CD14-positive monocyte (primary cell): ENCODE data around the gene TBC1D5. TPM values are rescaled to one million over a fixed set of nuclear protein-coding genes. Genes with fewer than 3 reads are reported as not detected.

Experiments used
- DNase-seq, 3 donors: peaks; one replicate each; pipeline ENCODE4 v3.0.0-alpha.2; 2011 to 2022
- H2AFZ ChIP-seq: 2 replicates; pipeline ENCODE4 v1.6.0; 2012; ENCODE audit warnings: mild to moderate bottlenecking, low read depth, low read length, inconsistent platforms; ENCODE audit not compliant: insufficient read depth, poor library complexity, severe bottlenecking
- H3K27ac ChIP-seq, 2 donors: 1 replicate in 1 of 2; 2 replicates in 1 of 2; pipeline ENCODE4 v1.5.1; 2012 to 2013; ENCODE audit warnings: low read length in 2 of 2, control low read depth in 1 of 2, inconsistent platforms in 1 of 2, low read depth in 1 of 2, mild to moderate bottlenecking in 1 of 2
- H3K27me3 ChIP-seq, 2 donors: one replicate each; pipeline versions ENCODE4 v1.6.0 to v1.6.1; 2011 to 2013; ENCODE audit warnings: low read length in 2 of 2; ENCODE audit not compliant: control insufficient read depth in 2 of 2, insufficient read depth in 2 of 2
- H3K36me3 ChIP-seq, 2 donors: replicated peaks in 1 of 2; 1 replicate in 1 of 2; 2 replicates in 1 of 2; pipeline versions ENCODE4 v1.5.1 to v1.6.1; 2012 to 2013; ENCODE audit warnings: low read length in 2 of 2, control low read depth in 1 of 2, inconsistent platforms in 1 of 2, mild to moderate bottlenecking in 1 of 2; ENCODE audit not compliant: insufficient read depth in 2 of 2, control insufficient read depth in 1 of 2
- H3K4me1 ChIP-seq, 2 donors: 1 replicate in 1 of 2; 2 replicates in 1 of 2; pipeline versions ENCODE4 v1.5.1 to v1.6.1; 2012 to 2013; ENCODE audit warnings: low read length in 2 of 2, control low read depth in 1 of 2, inconsistent platforms in 1 of 2, mild to moderate bottlenecking in 1 of 2, moderate library complexity in 1 of 2; ENCODE audit not compliant: insufficient read depth in 2 of 2, control insufficient read depth in 1 of 2
- H3K4me2 ChIP-seq: replicated peaks from 2 replicates; pipeline ENCODE3; 2012; ENCODE audit warnings: low read length, moderate library complexity, mild to moderate bottlenecking; ENCODE audit not compliant: poor library complexity, severe bottlenecking; ENCODE audit errors: extremely low read depth
- H3K4me3 ChIP-seq, 3 experiments: fragments of 200-600 bp in 1 of 3; sonication (generic) in 1 of 3; replicated peaks in 1 of 3; 1 replicate in 2 of 3; 2 replicates in 1 of 3; pipeline ENCODE4 v1.5.1; 2011 to 2013; ENCODE audit warnings: low read length in 3 of 3, mild to moderate bottlenecking in 3 of 3, control low read depth in 2 of 3, low read depth in 2 of 3, inconsistent platforms in 1 of 3, moderate library complexity in 1 of 3
- H3K79me2 ChIP-seq: 2 replicates; pipeline ENCODE4 v1.6.0; 2012; ENCODE audit warnings: mild to moderate bottlenecking, control low read depth, inconsistent platforms, low read length, moderate library complexity; ENCODE audit not compliant: insufficient read depth
- H3K9ac ChIP-seq: 2 replicates; pipeline ENCODE4 v1.6.0; 2017; ENCODE audit warnings: low read length, mild to moderate bottlenecking; ENCODE audit not compliant: insufficient read depth, poor library complexity, severe bottlenecking
- H3K9me3 ChIP-seq, 2 donors: replicated peaks in 1 of 2; 1 replicate in 1 of 2; 2 replicates in 1 of 2; pipeline versions ENCODE4 v1.5.1 to v1.6.1; 2012 to 2013; ENCODE audit warnings: low read length in 2 of 2, control low read depth in 1 of 2; ENCODE audit not compliant: control insufficient read depth in 1 of 2, insufficient read depth in 1 of 2
- H4K20me1 ChIP-seq: 2 replicates; pipeline ENCODE4 v1.6.0; 2012; ENCODE audit warnings: mild to moderate bottlenecking, low read length, control low read depth, moderate library complexity; ENCODE audit not compliant: insufficient read depth
- H3K27ac Mint-ChIP-seq, 7 donors: one replicate each; pipeline ENCODE4 v1.8.0; 2020; ENCODE audit warnings: mild to moderate bottlenecking in 7 of 7, mixed read lengths in 7 of 7, moderate library complexity in 6 of 7, inconsistent platforms in 2 of 7
- H3K27me3 Mint-ChIP-seq, 3 donors: one replicate each; pipeline ENCODE4 v1.8.0; 2021 to 2022; ENCODE audit warnings: low read depth in 3 of 3, mild to moderate bottlenecking in 3 of 3, mixed read lengths in 3 of 3, moderate library complexity in 3 of 3, inconsistent platforms in 1 of 3
- H3K36me3 Mint-ChIP-seq, 2 donors: one replicate each; pipeline ENCODE4 v1.8.0; 2020; ENCODE audit warnings: mixed read lengths in 2 of 2, inconsistent platforms in 1 of 2, mild to moderate bottlenecking in 1 of 2
- H3K4me1 Mint-ChIP-seq: one replicate; pipeline ENCODE4 v1.8.0; 2020; ENCODE audit warnings: mild to moderate bottlenecking, mixed read lengths
- H3K4me3 Mint-ChIP-seq, 2 donors: one replicate each; pipeline ENCODE4 v1.8.0; 2020; ENCODE audit warnings: mild to moderate bottlenecking in 2 of 2, mixed read lengths in 2 of 2, moderate library complexity in 1 of 2
- H3K9me3 Mint-ChIP-seq, 7 donors: one replicate each; pipeline ENCODE4 v1.8.0; 2020 to 2022; ENCODE audit warnings: mixed read lengths in 7 of 7, mild to moderate bottlenecking in 6 of 7, moderate library complexity in 6 of 7, inconsistent platforms in 2 of 7
- CTCF ChIP-seq: fragments of 200-600 bp; IDR thresholded peaks from one replicate; pipeline ENCODE4 v1.8.0; 2022; ENCODE audit warnings: antibody characterized with exemption, mild to moderate bottlenecking
- WGBS: methylation state at CpG from one replicate; pipeline ENCODE4 v1.1.5; 2013; ENCODE audit warnings: missing lambda C conversion rate; ENCODE audit not compliant: insufficient coverage; 5-methylcytosine and 5-hydroxymethylcytosine counted together
- intact Hi-C, 2 donors: fragments of 100-400 bp; cut with micrococcal nuclease; formaldehyde crosslinking; loops; one replicate each; pipeline versions ENCODE4 v1.15.0 to v1.15.1; 2023
- polyA plus RNA-seq, 3 donors: library from polyadenylated mRNA; depleted of rRNA in 1 of 3; unstranded in 2 of 3; stranded (reverse) in 1 of 3; fragments of 300-500 nt in 2 of 3; fragments of >200 nt in 1 of 3; fragmentation: Illumina TruSeq in 2 of 3; gene quantifications; 1 replicate in 2 of 3; 2 replicates in 1 of 3; pipeline ENCODE4 v1.2.3, GENCODE V29; 2012 to 2021

Gene TBC1D5
- polyA plus RNA-seq, 3 donors = 17.6 to 35.3 (median 21.0) TPM

- intact Hi-C loops = no loop called here
These were observed 54.9 kb downstream of the TBC1D5 start for GRCh38 chr3:17687566-17687965.

GRCh38 chr3:17686613-17687012, 55.8 kb downstream of the TBC1D5 start:
- Histone ChIP-seq H3K27me3 (no peaks in the 10 kb centered on the region), H3K4me2 (no peak overlapping the region), H3K9ac (no peak overlapping the region), H3K36me3 (no peaks in the 10 kb centered on the region), H3K4me3 (no peak overlapping the region), H3K4me1 (no peaks in the 10 kb centered on the region), H4K20me1 (peaks cover 33% of the 10 kb centered on the region), H3K9me3 (no peaks in the 10 kb centered on the region), H3K79me2 (peaks cover 73% of the 10 kb centered on the region), H2AFZ (no peak overlapping the region), H3K27ac (no peak overlapping the region)
- TF ChIP-seq CTCF = no peak
- no peak for DNase-seq
- no peak overlapping the region for H3K27ac Mint-ChIP-seq
- H3K36me3 Mint-ChIP-seq = peaks cover 3% of the 10 kb centered on the region in 2 donors
- H3K27me3 Mint-ChIP-seq = no peaks in the 10 kb centered on the region
- H3K4me3 Mint-ChIP-seq = no peak overlapping the region
- WGBS = no CpG with 5 or more reads among the region's 1 CpG
- intact Hi-C loops = no loop called here
- no peaks in the 10 kb centered on the region for H3K4me1 Mint-ChIP-seq
- H3K9me3 Mint-ChIP-seq = no peaks in the 10 kb centered on the region

More at GRCh38 chr3:17687566-17687965, 54.9 kb downstream of the TBC1D5 start:
- H2AFZ ChIP-seq = no peak overlapping the region
- Mint-ChIP-seq H3K4me1 (no peaks in the 10 kb centered on the region), H3K4me3 (no peak overlapping the region), H3K27me3 (no peaks in the 10 kb centered on the region), H3K27ac (peak overlapping the region in 1 of 7 donors; percentile 36), H3K9me3 (no peaks in the 10 kb centered on the region), H3K36me3 (no peaks in the 10 kb centered on the region)
- H3K4me2 ChIP-seq = no peak overlapping the region
- DNase-seq = no peak
- peaks cover 74% of the 10 kb centered on the region for H3K79me2 ChIP-seq
- peaks cover 33% of the 10 kb centered on the region for H4K20me1 ChIP-seq
- H3K27ac ChIP-seq = no peak overlapping the region
- H3K9me3 ChIP-seq = no peaks in the 10 kb centered on the region
- no peaks in the 10 kb centered on the region for H3K36me3 ChIP-seq
- H3K4me3 ChIP-seq = no peak overlapping the region
- H3K4me1 ChIP-seq = no peaks in the 10 kb centered on the region
- no CpG with 5 or more reads among the region's 1 CpG for WGBS
- TF ChIP-seq CTCF = no peak
- H3K9ac ChIP-seq = no peak overlapping the region
- H3K27me3 ChIP-seq = no peaks in the 10 kb centered on the region
